HCT116 (cell line): ENCODE measurements around the gene MEP1B.

Source experiments
- CEBPB ChIP-seq: IDR thresholded peaks from 2 replicates; pipeline ENCODE4 v1.6.1; 2012; ENCODE audit warnings: low read depth
- EGR1 ChIP-seq: IDR thresholded peaks from 2 replicates; pipeline ENCODE4 v1.6.1; 2012; ENCODE audit warnings: low read depth
- EZH2 ChIP-seq: fragments of 200-600 bp; sonication (generic); IDR thresholded peaks from 2 replicates; pipeline ENCODE4 v1.6.1; 2017; ENCODE audit warnings: antibody characterized with exemption, mixed run types
- FOSL1 ChIP-seq: IDR thresholded peaks from 2 replicates; pipeline ENCODE4 v1.6.1; 2012; ENCODE audit warnings: low read depth
- JUND ChIP-seq: IDR thresholded peaks from 2 replicates; pipeline ENCODE4 v1.6.1; 2012
- POLR2A ChIP-seq: IDR thresholded peaks from 2 replicates; pipeline ENCODE4 v1.7.0; 2011; ENCODE audit warnings: borderline replicate concordance; ENCODE audit not compliant: insufficient read depth, insufficient read length; ENCODE audit errors: extremely low read depth
- POLR2AphosphoS5 ChIP-seq: IDR thresholded peaks from 2 replicates; pipeline ENCODE4 v1.6.1; 2011; ENCODE audit warnings: mild to moderate bottlenecking, low read depth, low read length, moderate library complexity
- RAD21 ChIP-seq: IDR thresholded peaks from 2 replicates; pipeline ENCODE4 v1.6.1; 2012; ENCODE audit warnings: low read depth, mild to moderate bottlenecking
- SP1 ChIP-seq: IDR thresholded peaks from 2 replicates; pipeline ENCODE4 v1.6.1; 2012; ENCODE audit warnings: low read depth
- TF ChIP-seq, protein P1 (sequence below), 3 experiments: fragments of 200-600 bp in 1 of 3; sonication (generic) in 1 of 3; IDR thresholded peaks in 2 of 3; conservative IDR thresholded peaks in 1 of 3; 2 replicates each; pipeline ENCODE4 v1.5.1; 2012 to 2017; ENCODE audit warnings: low read depth in 2 of 3, low read length in 2 of 3, antibody characterized with exemption in 1 of 3, borderline replicate concordance in 1 of 3, control low read depth in 1 of 3, mild to moderate bottlenecking in 1 of 3, mixed read lengths in 1 of 3, mixed run types in 1 of 3, moderate library complexity in 1 of 3; ENCODE audit not compliant: insufficient read depth in 1 of 3
- TF ChIP-seq, protein P2 (sequence below): IDR thresholded peaks from 2 replicates; pipeline ENCODE4 v1.6.1; 2012

DNA sequence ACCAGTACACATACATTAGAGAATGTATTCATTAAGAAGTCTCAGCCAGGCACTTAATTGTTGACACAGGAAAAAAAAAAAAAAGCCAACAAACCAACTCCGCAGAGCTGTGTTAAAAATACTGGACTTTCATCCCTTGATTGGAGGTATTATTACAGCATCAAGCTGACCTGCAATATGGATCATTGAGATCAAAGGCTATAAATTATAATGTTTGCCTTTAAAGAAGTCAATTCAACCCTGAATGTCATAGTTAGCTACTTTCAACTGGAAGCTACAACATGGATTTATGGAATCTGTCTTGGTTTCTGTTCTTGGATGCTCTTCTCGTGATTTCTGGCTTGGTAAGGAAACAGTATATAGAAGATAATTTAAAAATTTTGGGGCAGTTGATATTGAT is at the start of gene MEP1B:
- TF ChIP-seq, protein P1, sequence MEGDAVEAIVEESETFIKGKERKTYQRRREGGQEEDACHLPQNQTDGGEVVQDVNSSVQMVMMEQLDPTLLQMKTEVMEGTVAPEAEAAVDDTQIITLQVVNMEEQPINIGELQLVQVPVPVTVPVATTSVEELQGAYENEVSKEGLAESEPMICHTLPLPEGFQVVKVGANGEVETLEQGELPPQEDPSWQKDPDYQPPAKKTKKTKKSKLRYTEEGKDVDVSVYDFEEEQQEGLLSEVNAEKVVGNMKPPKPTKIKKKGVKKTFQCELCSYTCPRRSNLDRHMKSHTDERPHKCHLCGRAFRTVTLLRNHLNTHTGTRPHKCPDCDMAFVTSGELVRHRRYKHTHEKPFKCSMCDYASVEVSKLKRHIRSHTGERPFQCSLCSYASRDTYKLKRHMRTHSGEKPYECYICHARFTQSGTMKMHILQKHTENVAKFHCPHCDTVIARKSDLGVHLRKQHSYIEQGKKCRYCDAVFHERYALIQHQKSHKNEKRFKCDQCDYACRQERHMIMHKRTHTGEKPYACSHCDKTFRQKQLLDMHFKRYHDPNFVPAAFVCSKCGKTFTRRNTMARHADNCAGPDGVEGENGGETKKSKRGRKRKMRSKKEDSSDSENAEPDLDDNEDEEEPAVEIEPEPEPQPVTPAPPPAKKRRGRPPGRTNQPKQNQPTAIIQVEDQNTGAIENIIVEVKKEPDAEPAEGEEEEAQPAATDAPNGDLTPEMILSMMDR (IDR thresholded peaks at IDR 0.05 in 2 of 3, conservative IDR thresholded peaks at IDR 0.05 in 1 of 3; ENCODE audit: borderline replicate concordance in 1 of 3, insufficient read depth in 1 of 3, low read depth in 2 of 3, low read length in 2 of 3): no peak
- TF ChIP-seq EZH2: no peak
- TF ChIP-seq CEBPB: no peak
- TF ChIP-seq, protein P2, sequence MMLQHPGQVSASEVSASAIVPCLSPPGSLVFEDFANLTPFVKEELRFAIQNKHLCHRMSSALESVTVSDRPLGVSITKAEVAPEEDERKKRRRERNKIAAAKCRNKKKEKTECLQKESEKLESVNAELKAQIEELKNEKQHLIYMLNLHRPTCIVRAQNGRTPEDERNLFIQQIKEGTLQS: no peak
- no peak for TF ChIP-seq EGR1
- no peak for TF ChIP-seq FOSL1
- TF ChIP-seq JUND: no peak
- no peak for TF ChIP-seq SP1
- no peak for TF ChIP-seq POLR2AphosphoS5
- TF ChIP-seq RAD21: no peak
- no peak for TF ChIP-seq POLR2A
